ENCODE data around the gene CELF4. TPM values are rescaled to one million over a fixed set of nuclear protein-coding genes. Genes with fewer than 3 reads are reported as not detected.

The CELF4 gene
- total and polyA plus RNA-seq, 2 donors (not counting 3 experiments of a cell fraction or from before 2014, with no cell fraction given), result not detected

DNA sequence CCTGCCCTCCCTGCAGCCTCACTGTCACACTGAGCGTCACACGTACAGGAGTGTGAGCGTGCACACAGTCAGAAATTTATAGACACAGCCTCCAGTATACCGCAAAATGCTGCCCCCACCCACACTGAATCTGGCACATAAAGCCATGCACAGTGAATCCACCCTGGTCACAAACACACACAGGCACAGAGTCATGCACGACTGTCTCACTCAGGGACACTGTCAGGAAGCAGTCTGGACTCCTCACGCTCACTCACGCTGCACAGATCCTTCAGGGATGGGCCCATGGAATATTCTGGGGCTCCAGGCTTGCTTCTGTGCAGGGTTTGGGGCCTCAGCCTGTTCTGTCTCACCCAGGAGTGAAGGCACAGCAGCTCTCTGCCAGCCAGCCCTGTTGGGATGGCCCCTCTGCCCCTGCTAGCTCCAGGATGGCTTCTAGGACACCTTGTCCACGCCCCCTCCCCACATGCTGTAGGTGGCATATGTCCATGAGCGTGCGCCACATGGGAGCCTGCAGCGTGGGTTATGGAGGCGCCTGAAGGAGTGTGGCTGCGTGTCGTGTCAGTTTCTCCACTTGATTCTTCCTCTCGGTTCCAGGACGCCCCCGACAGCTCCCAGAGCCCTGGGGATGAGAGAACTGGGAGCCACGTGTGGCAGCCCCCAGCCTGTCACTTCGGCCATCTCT, 175.8 kb downstream of the CELF4 start:
- ChIA-PET POLR2A (no interaction called here), CTCF (interaction anchor here (1.1 kb wide), 1 partner anchor 10 kb away, joined by 3 read pairs; no protein-coding TSS in a partner anchor)
- Histone ChIP-seq H3K9me3 (replicated peaks; ENCODE audit: control insufficient read depth, insufficient read depth, low read length) (no peaks in the 10 kb centered on the region), H3K27me3 (ENCODE audit: control insufficient read depth in 2 of 2, insufficient read depth in 2 of 2, low read length in 2 of 2) (peaks cover 0 to 12% of the 10 kb centered on the region in 2 experiments), H2AFZ (ENCODE audit: low read depth, low read length) (no peak overlapping the region), H3K9ac (replicated peaks; ENCODE audit: extremely low read depth, insufficient read depth, low read length) (no peak overlapping the region), H3K4me1 (ENCODE audit: control insufficient read depth, extremely low read depth, insufficient read depth, low read length) (peaks cover 3% of the 10 kb centered on the region), H4K20me1 (replicated peaks; ENCODE audit: control insufficient read depth, extremely low read depth, insufficient read depth, low read length) (no peaks in the 10 kb centered on the region), H3K4me3 (replicated peaks in 1 of 3; ENCODE audit: insufficient read depth in 1 of 3, low read depth in 1 of 3, low read length in 3 of 3) (no peak overlapping the region), H3K79me2 (ENCODE audit: control insufficient read depth, insufficient read depth, low read length) (no peaks in the 10 kb centered on the region), H3K36me3 (ENCODE audit: control insufficient read depth in 2 of 2, extremely low read depth in 1 of 2, insufficient read depth in 2 of 2, low read length in 2 of 2) (no peaks in the 10 kb centered on the region), H3K4me2 (ENCODE audit: insufficient read depth, low read length) (no peak overlapping the region), H3K9me1 (replicated peaks; ENCODE audit: control insufficient read depth, extremely low read depth, insufficient read depth, low read length) (no peaks in the 10 kb centered on the region), H3K27ac (ENCODE audit: insufficient read depth, low read depth, low read length) (no peak overlapping the region)
- TF ChIP-seq MYC (IDR thresholded peaks at IDR 0.05; ENCODE audit: low read depth, low read length) (no peak), CTCF (IDR thresholded peaks at IDR 0.05; ENCODE audit: extremely low read depth in 1 of 2, insufficient read depth in 1 of 2, low read depth in 1 of 2, low read length in 2 of 2) (no peak), POLR2A (IDR thresholded peaks at IDR 0.05; ENCODE audit: low read depth, low read length) (no peak), EZH2 (IDR thresholded peaks at IDR 0.05; ENCODE audit: borderline replicate concordance, low read depth, low read length, severe bottlenecking) (no peak), JUN (IDR thresholded peaks at IDR 0.05; ENCODE audit: borderline replicate concordance, insufficient read depth, insufficient read length, low read depth) (no peak), GATA2 (IDR thresholded peaks at IDR 0.05; ENCODE audit: insufficient read depth, insufficient read length, low read depth, low read length) (no peak), FOS (IDR thresholded peaks at IDR 0.05; ENCODE audit: borderline replicate concordance, insufficient read depth, low read length) (no peak), POLR2AphosphoS5 (IDR thresholded peaks at IDR 0.05; ENCODE audit: insufficient read depth, low read depth, low read length) (no peak)
- TF ChIP-seq, protein P1, sequence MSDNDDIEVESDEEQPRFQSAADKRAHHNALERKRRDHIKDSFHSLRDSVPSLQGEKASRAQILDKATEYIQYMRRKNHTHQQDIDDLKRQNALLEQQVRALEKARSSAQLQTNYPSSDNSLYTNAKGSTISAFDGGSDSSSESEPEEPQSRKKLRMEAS (IDR thresholded peaks at IDR 0.05; ENCODE audit: insufficient read depth, insufficient read length), result no peak
- BruUV-seq (replicated peaks), result no TSS peak
- DNase-seq (ENCODE audit: low read depth, low spot score) (no peak), FAIRE-seq (no peak)
- dilution Hi-C loops (cut with MboI; ENCODE audit: extremely low pct_ligation_motif_present, low sequenced_read_pairs) (no loop called here), intact Hi-C loops (cut with micrococcal nuclease) (no loop called here)
